GM12878 (cell line): ENCODE data around the gene PDE7B. TPM values are rescaled to one million over a fixed set of nuclear protein-coding genes. Genes with fewer than 3 reads are reported as not detected.

Source experiments
- ATAC-seq: fragments of 200-7000 bp; cut with Tn5 transposase; 3 replicates; pipeline ENCODE4 v1.9.1; 2020; ENCODE audit warnings: mild to moderate bottlenecking, moderate library complexity
- BruUV-seq: library from RNA; stranded (reverse); fragments of 400-500 nt; replicated peaks from 2 replicates; lab custom pipeline; 2021; lab: Mats Ljungman, UMichigan
- CTCF ChIA-PET: fragments of 300-600 bp; sonication (Branson Sonifier 250); formaldehyde crosslinking; extraction: SDS; loops from one replicate; lab custom pipeline; 2021; ENCODE audit warnings: inconsistent platforms; lab: Yijun Ruan, JAX
- POLR2A ChIA-PET: fragments of 350-600 bp; formaldehyde crosslinking; extraction: SDS; loops from one replicate; lab custom pipeline; 2021; ENCODE audit warnings: inconsistent platforms; lab: Charles Lee
- RAD21 ChIA-PET: fragments of 300-600 bp; sonication (Branson Sonifier 250); formaldehyde crosslinking; loops from one replicate; lab custom pipeline; 2023; ENCODE audit warnings: antibody characterized with exemption; ENCODE audit not compliant: unreplicated experiment; lab: Charles Lee
- SMC1A ChIA-PET: fragments of 300-600 bp; sonication (Branson Sonifier 250); formaldehyde crosslinking; loops from one replicate; lab custom pipeline; 2023; ENCODE audit not compliant: unreplicated experiment, uncharacterized antibody; lab: Charles Lee
- DNase-seq: peaks from one replicate; pipeline ENCODE4 v3.0.0-alpha.2; 2011; ENCODE audit warnings: low read depth, low spot score
- FAIRE-seq: peaks from 3 replicates; lab custom pipeline; 2011; peaks lifted over from hg19 to GRCh38; lab: Jason Lieb, UNC
- H2AFZ ChIP-seq: 2 replicates; pipeline ENCODE4 v1.6.0; 2011; ENCODE audit warnings: low read depth, low read length, control low read depth; ENCODE audit not compliant: control insufficient read depth
- H3K27ac ChIP-seq: 2 replicates; pipeline ENCODE4 v1.5.1; 2011; ENCODE audit warnings: control low read depth; ENCODE audit not compliant: control insufficient read depth, insufficient read depth
- H3K27me3 ChIP-seq, 2 experiments: replicated peaks in 1 of 2; 2 replicates each; pipeline versions ENCODE4 v1.6.0 to v1.6.1; 2011; ENCODE audit warnings: low read length in 1 of 2; ENCODE audit not compliant: control insufficient read depth in 2 of 2, insufficient read depth in 2 of 2
- H3K36me3 ChIP-seq, 2 experiments: 2 replicates each; pipeline ENCODE4 v1.5.1; 2011; ENCODE audit warnings: low read length in 1 of 2; ENCODE audit not compliant: control insufficient read depth in 2 of 2, insufficient read depth in 2 of 2
- H3K4me1 ChIP-seq: 2 replicates; pipeline ENCODE4 v1.6.1; 2011; ENCODE audit warnings: mild to moderate bottlenecking, low read length, moderate library complexity, mixed read lengths; ENCODE audit not compliant: control insufficient read depth, insufficient read depth
- H3K4me2 ChIP-seq: 2 replicates; pipeline ENCODE4 v1.6.0; 2011; ENCODE audit warnings: control low read depth; ENCODE audit not compliant: control insufficient read depth, insufficient read depth
- H3K4me3 ChIP-seq: fragments of 200-600 bp; sonication (generic); 2 replicates; pipeline ENCODE4 v1.5.1; 2016
- H3K79me2 ChIP-seq: 2 replicates; pipeline ENCODE4 v1.6.0; 2011; ENCODE audit warnings: low read length; ENCODE audit not compliant: control insufficient read depth, insufficient read depth
- H3K9ac ChIP-seq: 2 replicates; pipeline ENCODE4 v1.8.0; 2011; ENCODE audit warnings: low read length, control low read depth, mixed read lengths; ENCODE audit not compliant: control insufficient read depth, insufficient read depth
- H3K9me3 ChIP-seq: replicated peaks from 3 replicates; pipeline ENCODE4 v1.5.1; 2011; ENCODE audit warnings: mild to moderate bottlenecking, low read length; ENCODE audit not compliant: control insufficient read depth, insufficient read depth
- H4K20me1 ChIP-seq: 2 replicates; pipeline ENCODE4 v1.6.0; 2011; ENCODE audit not compliant: control insufficient read depth, insufficient read depth
- RAD21 ChIP-seq: IDR thresholded peaks from 2 replicates; pipeline ENCODE4 v1.6.1; 2011; ENCODE audit warnings: mild to moderate bottlenecking, low read depth, low read length, moderate library complexity; ENCODE audit not compliant: insufficient read depth
- ZNF24 ChIP-seq: fragments of 450-650 bp; IDR thresholded peaks from 2 replicates; pipeline ENCODE4 v1.6.1; 2017; ENCODE audit warnings: antibody characterized with exemption, mild to moderate bottlenecking
- in situ Hi-C: fragments of 300-500 bp; cut with MboI; formaldehyde crosslinking; loops from 9 replicates; pipeline ENCODE4 v1.14.3; 2018; ENCODE audit warnings: mixed read lengths
- intact Hi-C: fragments of 100-400 bp; cut with micrococcal nuclease; formaldehyde crosslinking; loops from one replicate; pipeline ENCODE4 v1.14.2; 2022; ENCODE audit not compliant: unreplicated experiment
- polyA plus RNA-seq, 11 experiments: library from polyadenylated mRNA; depleted of rRNA in 4 of 11; unstranded in 6 of 11; stranded (reverse) in 5 of 11; fragments of >200 nt; fragmentation: Nextera tagmentation in 4 of 11; fragmentation: Illumina TruSeq in 1 of 11; extraction: Ambion mirVana in 4 of 11; extraction: Trizol in 1 of 11; gene quantifications; 1 replicate in 1 of 11; 2 replicates in 10 of 11; pipeline versions ENCODE4 v1.2.1 to v1.2.3, GENCODE V29; 2011 to 2016; ENCODE audit warnings: inconsistent platforms in 2 of 11, missing spikeins in 2 of 11, low read depth in 1 of 11
- total RNA-seq, 4 experiments: library from RNA; depleted of rRNA in 3 of 4; stranded (reverse); fragments of >200 nt in 3 of 4; fragmentation: Illumina TruSeq in 1 of 4; extraction: Trizol in 1 of 4; gene quantifications; 2 replicates each; pipeline versions ENCODE4 v1.2.1 to v1.2.3, GENCODE V29; 2013 to 2021
- TF ChIP-seq, protein P1 (sequence below), 3 experiments: IDR thresholded peaks in 2 of 3; conservative IDR thresholded peaks in 1 of 3; 2 replicates each; pipeline ENCODE4 v1.5.1; 2011; ENCODE audit warnings: low read depth in 3 of 3, low read length in 3 of 3, mild to moderate bottlenecking in 3 of 3, control low read depth in 2 of 3, moderate library complexity in 2 of 3, inconsistent platforms in 1 of 3, mixed read lengths in 1 of 3; ENCODE audit not compliant: control insufficient read depth in 2 of 3, insufficient read depth in 1 of 3; ENCODE audit errors: extremely low read depth in 1 of 3
- TF ChIP-seq, protein P2 (sequence below): fragments of 450-650 bp; formaldehyde crosslinking; IDR thresholded peaks from 2 replicates; pipeline ENCODE4 v1.4.0; 2022; ENCODE audit warnings: mild to moderate bottlenecking, moderate library complexity

PDE7B gene
- total and polyA plus RNA-seq, 10 of the 15 experiments (the other 5 are each of a cell fraction or from before 2014, with no cell fraction given): not detected

DNA sequence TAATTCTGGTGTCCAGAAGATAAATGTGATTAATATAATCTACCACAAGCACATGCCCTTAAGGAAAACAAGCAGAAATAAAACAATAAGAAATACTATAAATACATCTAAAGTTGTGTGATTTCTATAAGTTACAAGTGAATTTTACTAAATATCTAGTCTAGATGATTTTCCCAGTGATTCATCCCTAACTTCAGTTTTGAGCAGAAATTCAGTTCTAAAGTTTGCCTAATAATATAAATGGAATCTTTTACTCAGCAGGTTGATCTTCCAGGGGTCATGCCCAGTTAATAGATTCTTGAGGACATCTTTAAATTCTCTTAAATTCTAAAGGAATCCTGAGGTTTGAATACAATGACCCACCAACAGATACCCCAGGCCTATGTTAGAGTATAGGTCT is 37.3 kb downstream of the PDE7B start:
- Histone ChIP-seq H3K9ac (no peak overlapping the region), H2AFZ (no peak overlapping the region), H3K27me3 (no peaks in the 10 kb centered on the region), H4K20me1 (no peaks in the 10 kb centered on the region), H3K4me2 (no peak overlapping the region), H3K4me3 (no peak overlapping the region), H3K9me3 (no peaks in the 10 kb centered on the region), H3K79me2 (no peaks in the 10 kb centered on the region), H3K36me3 (no peaks in the 10 kb centered on the region), H3K4me1 (no peaks in the 10 kb centered on the region), H3K27ac (no peak overlapping the region)
- FAIRE-seq: no peak
- TF ChIP-seq RAD21 (no peak), ZNF24 (no peak)
- TF ChIP-seq, protein P1, sequence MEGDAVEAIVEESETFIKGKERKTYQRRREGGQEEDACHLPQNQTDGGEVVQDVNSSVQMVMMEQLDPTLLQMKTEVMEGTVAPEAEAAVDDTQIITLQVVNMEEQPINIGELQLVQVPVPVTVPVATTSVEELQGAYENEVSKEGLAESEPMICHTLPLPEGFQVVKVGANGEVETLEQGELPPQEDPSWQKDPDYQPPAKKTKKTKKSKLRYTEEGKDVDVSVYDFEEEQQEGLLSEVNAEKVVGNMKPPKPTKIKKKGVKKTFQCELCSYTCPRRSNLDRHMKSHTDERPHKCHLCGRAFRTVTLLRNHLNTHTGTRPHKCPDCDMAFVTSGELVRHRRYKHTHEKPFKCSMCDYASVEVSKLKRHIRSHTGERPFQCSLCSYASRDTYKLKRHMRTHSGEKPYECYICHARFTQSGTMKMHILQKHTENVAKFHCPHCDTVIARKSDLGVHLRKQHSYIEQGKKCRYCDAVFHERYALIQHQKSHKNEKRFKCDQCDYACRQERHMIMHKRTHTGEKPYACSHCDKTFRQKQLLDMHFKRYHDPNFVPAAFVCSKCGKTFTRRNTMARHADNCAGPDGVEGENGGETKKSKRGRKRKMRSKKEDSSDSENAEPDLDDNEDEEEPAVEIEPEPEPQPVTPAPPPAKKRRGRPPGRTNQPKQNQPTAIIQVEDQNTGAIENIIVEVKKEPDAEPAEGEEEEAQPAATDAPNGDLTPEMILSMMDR (IDR thresholded peaks at IDR 0.05 in 2 of 3, conservative IDR thresholded peaks at IDR 0.05 in 1 of 3; ENCODE audit: control insufficient read depth in 2 of 3, extremely low read depth in 1 of 3, insufficient read depth in 1 of 3, low read depth in 3 of 3, low read length in 3 of 3): no peak
- TF ChIP-seq, protein P2, sequence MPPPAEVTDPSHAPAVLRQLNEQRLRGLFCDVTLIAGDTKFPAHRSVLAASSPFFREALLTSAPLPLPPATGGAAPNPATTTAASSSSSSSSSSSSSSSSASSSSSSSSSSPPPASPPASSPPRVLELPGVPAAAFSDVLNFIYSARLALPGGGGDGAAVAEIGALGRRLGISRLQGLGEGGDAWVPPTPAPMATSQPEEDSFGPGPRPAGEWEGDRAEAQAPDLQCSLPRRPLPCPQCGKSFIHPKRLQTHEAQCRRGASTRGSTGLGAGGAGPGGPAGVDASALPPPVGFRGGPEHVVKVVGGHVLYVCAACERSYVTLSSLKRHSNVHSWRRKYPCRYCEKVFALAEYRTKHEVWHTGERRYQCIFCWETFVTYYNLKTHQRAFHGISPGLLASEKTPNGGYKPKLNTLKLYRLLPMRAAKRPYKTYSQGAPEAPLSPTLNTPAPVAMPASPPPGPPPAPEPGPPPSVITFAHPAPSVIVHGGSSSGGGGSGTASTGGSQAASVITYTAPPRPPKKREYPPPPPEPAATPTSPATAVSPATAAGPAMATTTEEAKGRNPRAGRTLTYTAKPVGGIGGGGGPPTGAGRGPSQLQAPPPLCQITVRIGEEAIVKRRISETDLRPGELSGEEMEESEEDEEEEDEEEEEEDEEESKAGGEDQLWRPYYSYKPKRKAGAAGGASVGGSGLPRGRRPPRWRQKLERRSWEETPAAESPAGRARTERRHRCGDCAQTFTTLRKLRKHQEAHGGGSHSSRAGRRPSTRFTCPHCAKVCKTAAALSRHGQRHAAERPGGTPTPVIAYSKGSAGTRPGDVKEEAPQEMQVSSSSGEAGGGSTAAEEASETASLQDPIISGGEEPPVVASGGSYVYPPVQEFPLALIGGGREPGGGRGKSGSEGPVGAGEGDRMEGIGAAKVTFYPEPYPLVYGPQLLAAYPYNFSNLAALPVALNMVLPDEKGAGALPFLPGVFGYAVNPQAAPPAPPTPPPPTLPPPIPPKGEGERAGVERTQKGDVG (CRISPR knock-in tag): no peak
- BruUV-seq: no TSS peak
- DNase-seq: no peak
- SMC1A ChIA-PET: no interaction called here
- POLR2A ChIA-PET: no interaction called here
- RAD21 ChIA-PET: no interaction called here
- intact Hi-C loops: no loop called here
- in situ Hi-C loops: no loop called here
- ATAC-seq: no peak
- CTCF ChIA-PET: no interaction called here
